HEK293T (cell line): Measurements from ENCODE around the gene MACC1.
"Not testable (repeated sequence)": the region's sequence is repeated elsewhere in the genome, so short reads cannot be mapped to it uniquely, and the experiment has no call there.

Experiments used
- BHLHE40 ChIP-seq: fragments of 450-650 bp; IDR thresholded peaks from 2 replicates; pipeline ENCODE4 v1.6.1; 2016; ENCODE audit warnings: mild to moderate bottlenecking, moderate library complexity, borderline replicate concordance
- CTBP1 ChIP-seq: fragments of 450-650 bp; IDR thresholded peaks from 2 replicates; pipeline ENCODE4 v1.6.1; 2016; ENCODE audit warnings: borderline replicate concordance
- FOXA1 ChIP-seq: fragments of 450-650 bp; IDR thresholded peaks from 2 replicates; pipeline ENCODE4 v1.6.1; 2016; ENCODE audit warnings: mild to moderate bottlenecking
- FOXK2 ChIP-seq: fragments of 450-650 bp; IDR thresholded peaks from 2 replicates; pipeline ENCODE4 v1.6.1; 2016; ENCODE audit warnings: mild to moderate bottlenecking
- HDGF ChIP-seq: fragments of 450-650 bp; IDR thresholded peaks from 2 replicates; pipeline ENCODE4 v1.6.1; 2017; ENCODE audit warnings: antibody characterized with exemption, borderline replicate concordance
- L3MBTL2 ChIP-seq: fragments of 450-650 bp; conservative IDR thresholded peaks from 2 replicates; pipeline ENCODE4 v1.6.1; 2016; ENCODE audit warnings: mild to moderate bottlenecking
- LEF1 ChIP-seq: fragments of 450-650 bp; IDR thresholded peaks from 2 replicates; pipeline ENCODE4 v1.6.1; 2017; ENCODE audit warnings: mild to moderate bottlenecking, borderline replicate concordance
- NFRKB ChIP-seq: fragments of 450-650 bp; IDR thresholded peaks from 2 replicates; pipeline ENCODE4 v1.6.1; 2016; ENCODE audit warnings: mild to moderate bottlenecking, moderate library complexity
- PKNOX1 ChIP-seq: fragments of 450-650 bp; IDR thresholded peaks from 2 replicates; pipeline ENCODE4 v1.6.1; 2016
- SP1 ChIP-seq: fragments of 450-650 bp; IDR thresholded peaks from 2 replicates; pipeline ENCODE4 v1.6.1; 2017
- SUZ12 ChIP-seq: fragments of 450-650 bp; IDR thresholded peaks from 2 replicates; pipeline ENCODE4 v1.6.1; 2016; ENCODE audit warnings: mild to moderate bottlenecking

GRCh38 chr7:20120611-20121168 lies 96.5 kb downstream of the MACC1 start:
- not testable (repeated sequence) for TF ChIP-seq FOXK2, L3MBTL2, FOXA1, PKNOX1, BHLHE40, SUZ12, NFRKB, LEF1, SP1, CTBP1, HDGF
